Activated CD4-positive, alpha-beta T cell treated with anti-CD3 and anti-CD28 coated beads for 36 hours (primary cell): ENCODE results near the gene NR3C2. TPM values are rescaled to one million over a fixed set of nuclear protein-coding genes. Genes with fewer than 3 reads are reported as not detected.
A peak's percentile ranks its signal among the peaks of the same experiment; 100 is the strongest.

Source experiments
- ATAC-seq: fragments of 200-7000 bp; cut with Tn5 transposase; one replicate; pipeline ENCODE4 v1.10.0; 2021; ENCODE audit warnings: mild to moderate bottlenecking, moderate library complexity
- CTCF ChIA-PET: fragments of 350-600 bp; sonication (Branson Sonifier 250); formaldehyde crosslinking; loops from one replicate; lab custom pipeline; 2021; ENCODE audit warnings: antibody characterized with exemption; lab: Charles Lee
- POLR2A ChIA-PET: fragments of 350-600 bp; sonication (Branson Sonifier 250); formaldehyde crosslinking; loops from one replicate; lab custom pipeline; 2021; ENCODE audit warnings: antibody characterized with exemption, inconsistent platforms; lab: Charles Lee
- DNase-seq: peaks from one replicate; pipeline ENCODE4 v3.0.0-alpha.2; 2020
- H3K27ac Mint-ChIP-seq: one replicate; pipeline ENCODE4 v1.8.0; 2021; ENCODE audit warnings: mixed read lengths
- H3K27me3 Mint-ChIP-seq: one replicate; pipeline ENCODE4 v1.8.0; 2021; ENCODE audit warnings: mixed read lengths
- H3K36me3 Mint-ChIP-seq: one replicate; pipeline ENCODE4 v1.8.0; 2021; ENCODE audit warnings: low read depth, mixed read lengths
- H3K4me1 Mint-ChIP-seq: one replicate; pipeline ENCODE4 v1.8.0; 2021; ENCODE audit warnings: mixed read lengths
- H3K4me3 Mint-ChIP-seq: one replicate; pipeline ENCODE4 v1.8.0; 2021; ENCODE audit warnings: mild to moderate bottlenecking, moderate library complexity, mixed read lengths
- H3K9me3 Mint-ChIP-seq: one replicate; pipeline ENCODE4 v1.8.0; 2021; ENCODE audit warnings: low read depth, mixed read lengths
- intact Hi-C, 2 experiments: fragments of 100-400 bp; cut with DNase I in 1 of 2; cut with micrococcal nuclease in 1 of 2; formaldehyde crosslinking; loops; one replicate each; pipeline versions ENCODE4 v1.14.2 to v1.15.1; 2022 to 2024; cut with DNase I, micrococcal nuclease
- total RNA-seq, 2 experiments: library from RNA; stranded (reverse); gene quantifications; one replicate each; pipeline ENCODE4 v1.2.3, GENCODE V29; 2021

NR3C2 gene
- total RNA-seq: 1 to 10 TPM; 3.7 to 5.8 TPM

DNA sequence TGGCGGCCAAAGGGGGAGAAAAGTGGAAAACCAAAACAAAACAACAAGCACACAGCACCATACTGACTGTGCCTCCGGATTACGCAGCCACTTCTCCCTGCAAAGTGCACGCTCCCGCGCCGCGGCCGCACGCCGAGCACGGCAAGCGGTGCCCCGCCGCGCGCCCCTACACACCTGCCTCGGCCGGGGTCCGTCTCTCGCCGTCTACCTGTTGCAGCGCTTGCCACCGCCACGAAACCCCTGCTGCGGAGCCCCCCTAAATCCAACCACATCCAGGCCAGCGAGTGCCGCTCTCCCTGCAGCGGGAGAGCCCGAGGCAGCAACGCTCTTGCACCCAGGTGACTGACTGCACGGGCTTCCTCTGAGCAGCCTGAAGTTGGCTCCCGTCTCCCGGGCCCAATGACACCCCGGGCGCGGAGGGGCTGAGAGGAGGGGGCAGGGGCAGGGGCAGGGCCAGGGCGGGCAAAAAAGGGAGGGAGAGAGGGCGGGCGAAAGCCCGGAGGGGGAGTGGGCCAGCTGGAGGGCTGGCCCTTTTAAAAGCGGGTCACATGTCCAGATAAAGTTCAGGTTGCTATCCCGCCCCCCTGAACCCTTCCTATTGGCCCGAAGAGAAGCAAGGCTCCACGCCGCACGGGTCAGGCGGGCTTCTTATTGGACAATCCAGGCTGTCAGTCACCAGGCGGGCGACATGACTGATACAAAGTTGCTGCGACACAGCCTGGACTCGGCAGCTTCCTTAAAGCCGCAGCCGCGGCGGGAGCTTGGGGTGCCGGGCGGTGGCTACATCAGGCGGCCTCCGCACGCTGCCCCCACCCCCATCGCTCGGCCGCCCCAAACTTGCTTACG, at the start of gene NR3C2:
NR3C2 (minus strand) TSS at position 429 of the 846 bp plus-strand sequence.
- Mint-ChIP-seq H3K27me3 (peaks cover 11% of the 10 kb centered on the region), H3K4me3 (peak within 1 kb of the TSS; percentile 99), H3K27ac (peak within 1 kb of the TSS; percentile 93), H3K36me3 (no peaks in the 10 kb centered on the region), H3K4me1 (peaks cover 47% of the 10 kb centered on the region), H3K9me3 (no peaks in the 10 kb centered on the region)
- DNase-seq (peak; percentile 98), ATAC-seq (peak; percentile 94)
- intact Hi-C loops: loop anchor here (2.0 to 10.0 kb wide), 9 partner anchors 65 to 1920 kb away; partner anchors contain the start of genes ARHGAP10 (in 1 of the 2), PRMT9 (in 1 of the 2), SLC10A7 (in 1 of the 2) and TMEM184C (in 1 of the 2)
- CTCF ChIA-PET: interaction anchor here (1.6 kb wide), 1 partner anchor 8 kb away, joined by 3 read pairs; no protein-coding TSS in a partner anchor
- POLR2A ChIA-PET: interaction anchor here (1.0 to 1.7 kb wide), 2 partner anchors 9 to 190 kb away, joined by 3 to 5 read pairs; no protein-coding TSS in a partner anchor

DNA sequence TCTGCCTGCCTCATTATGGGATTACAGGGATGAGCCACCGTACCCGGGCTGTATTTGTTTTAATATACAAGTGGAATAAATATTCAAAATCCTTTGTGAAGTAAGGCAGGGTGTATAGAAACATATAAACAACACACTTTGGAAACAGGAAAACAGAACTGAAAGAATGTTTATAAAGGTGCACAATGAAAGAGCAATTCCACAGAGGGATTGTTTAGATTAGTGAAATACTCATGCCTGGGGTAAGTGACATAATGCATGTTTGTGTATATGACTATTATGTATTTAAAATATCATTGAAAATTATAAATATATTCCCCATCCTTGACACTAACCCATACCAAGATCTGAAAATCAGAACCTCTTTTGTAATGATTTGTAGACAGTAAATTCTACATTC, 45.0 kb upstream of the NR3C2 start:
- POLR2A ChIA-PET: no interaction called here
- Mint-ChIP-seq H3K9me3 (peaks cover 8% of the 10 kb centered on the region), H3K4me1 (no peaks in the 10 kb centered on the region), H3K27me3 (no peaks in the 10 kb centered on the region), H3K27ac (no peak overlapping the region), H3K36me3 (peaks cover 3% of the 10 kb centered on the region), H3K4me3 (no peak overlapping the region)
- ATAC-seq: no peak
- DNase-seq: no peak
- intact Hi-C loops: no loop called here
- CTCF ChIA-PET: no interaction called here

DNA sequence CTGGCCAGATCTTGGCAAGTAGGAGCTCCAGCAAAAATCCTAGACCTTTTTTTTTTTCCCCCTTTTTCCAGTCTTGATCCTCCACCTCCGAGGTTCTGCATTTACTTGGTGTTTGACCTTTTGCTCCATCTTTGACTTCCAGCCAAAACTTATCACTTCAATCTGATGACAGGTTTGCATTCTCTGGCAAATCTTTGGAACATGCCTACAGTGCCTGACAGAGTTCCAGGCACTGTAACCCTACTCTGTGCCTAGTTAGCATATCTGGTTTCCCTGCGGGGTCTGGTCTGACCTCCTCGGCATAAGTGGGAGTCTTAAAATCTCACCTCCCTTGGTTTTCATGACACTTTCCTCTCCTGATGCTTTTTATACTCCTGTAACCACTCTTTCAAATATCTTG, 39.4 kb upstream of the NR3C2 start:
- POLR2A ChIA-PET: no interaction called here
- DNase-seq (no peak), ATAC-seq (no peak)
- no peak overlapping the region for H3K27ac Mint-ChIP-seq
- intact Hi-C loops: no loop called here
- CTCF ChIA-PET: no interaction called here
- peaks cover 8% of the 10 kb centered on the region for H3K9me3 Mint-ChIP-seq
- no peaks in the 10 kb centered on the region for H3K4me1 Mint-ChIP-seq
- H3K36me3 Mint-ChIP-seq: peaks cover 3% of the 10 kb centered on the region
- peaks cover 2% of the 10 kb centered on the region for H3K27me3 Mint-ChIP-seq
- H3K4me3 Mint-ChIP-seq: no peak overlapping the region

DNA sequence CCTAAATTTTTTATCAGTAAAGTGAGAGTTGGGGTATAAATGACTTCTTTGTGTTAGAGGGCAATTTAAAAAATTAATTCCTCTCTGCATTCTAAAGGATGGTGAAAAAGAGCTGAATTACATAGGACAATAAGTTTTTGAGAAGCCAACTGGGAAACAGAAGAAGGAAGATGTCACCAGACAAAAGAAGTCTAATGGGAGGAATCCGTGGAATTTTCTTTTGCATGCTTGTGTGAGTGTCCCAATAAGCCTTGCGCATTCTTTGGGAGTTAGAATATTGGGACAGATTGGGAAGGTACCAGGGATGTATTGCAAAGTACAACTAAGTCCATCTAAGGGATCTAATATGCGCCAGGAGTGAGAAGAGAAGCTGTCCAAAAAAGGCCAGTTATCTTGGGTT, 35.1 kb upstream of the NR3C2 start:
- ATAC-seq (no peak), DNase-seq (no peak)
- ChIA-PET CTCF (no interaction called here), POLR2A (no interaction called here)
- Mint-ChIP-seq H3K4me1 (no peaks in the 10 kb centered on the region), H3K27me3 (peaks cover 5% of the 10 kb centered on the region), H3K27ac (no peak overlapping the region), H3K9me3 (peaks cover 10% of the 10 kb centered on the region), H3K4me3 (no peak overlapping the region), H3K36me3 (no peaks in the 10 kb centered on the region)
- intact Hi-C loops: no loop called here

DNA sequence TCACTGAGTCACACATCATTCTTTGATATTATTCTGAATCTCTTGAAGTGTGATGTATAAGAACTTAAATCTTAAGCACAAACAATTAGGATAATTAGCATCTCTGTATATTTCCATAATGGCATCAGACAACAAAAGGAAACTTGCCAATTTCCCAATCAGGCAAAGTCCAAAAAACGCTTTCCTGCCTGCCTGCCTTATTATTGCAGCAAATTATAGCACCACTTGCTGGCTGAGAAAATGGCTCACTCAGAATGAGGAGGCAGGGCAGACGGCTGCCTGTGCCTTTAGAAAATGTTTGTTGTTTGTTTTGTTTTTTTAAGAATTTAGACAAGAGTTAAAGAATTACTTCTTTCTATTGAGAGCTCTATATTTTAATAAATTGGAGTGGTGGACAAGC, 27.7 kb upstream of the NR3C2 start:
- CTCF ChIA-PET: no interaction called here
- peaks cover 5% of the 10 kb centered on the region for H3K9me3 Mint-ChIP-seq
- POLR2A ChIA-PET: no interaction called here
- ATAC-seq (no peak), DNase-seq (no peak)
- no peaks in the 10 kb centered on the region for H3K36me3 Mint-ChIP-seq
- no peak overlapping the region for H3K4me3 Mint-ChIP-seq
- H3K27ac Mint-ChIP-seq: no peak overlapping the region
- no peaks in the 10 kb centered on the region for H3K4me1 Mint-ChIP-seq
- intact Hi-C loops: no loop called here
- peaks cover 2% of the 10 kb centered on the region for H3K27me3 Mint-ChIP-seq

DNA sequence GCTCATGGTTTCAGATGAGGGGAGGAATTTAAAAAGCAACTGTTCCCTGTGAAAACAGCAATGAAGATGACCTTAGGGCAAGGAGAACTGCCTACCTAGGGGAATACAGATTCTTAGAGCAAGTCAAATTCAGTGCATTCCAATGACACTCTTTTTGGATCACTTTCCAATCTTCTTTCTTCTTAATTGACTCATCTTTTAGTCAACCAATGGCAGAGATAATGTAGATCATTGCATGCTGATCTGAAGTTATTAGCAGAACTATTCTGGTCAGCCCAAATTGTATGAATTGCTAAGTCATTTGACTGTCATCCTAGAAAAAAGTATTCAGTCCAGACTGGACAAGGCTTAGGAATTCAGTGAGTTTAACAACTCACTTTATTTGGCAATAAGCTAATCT, 12.6 kb upstream of the NR3C2 start:
- Mint-ChIP-seq H3K4me3 (no peak overlapping the region), H3K27me3 (no peaks in the 10 kb centered on the region), H3K4me1 (no peaks in the 10 kb centered on the region), H3K9me3 (no peaks in the 10 kb centered on the region), H3K27ac (no peak overlapping the region), H3K36me3 (no peaks in the 10 kb centered on the region)
- intact Hi-C loops: no loop called here
- no peak for DNase-seq
- no peak for ATAC-seq
- ChIA-PET POLR2A (no interaction called here), CTCF (interaction anchor here (0.8 kb wide), 1 partner anchor 755 kb away, joined by 3 read pairs; no protein-coding TSS in a partner anchor)

DNA sequence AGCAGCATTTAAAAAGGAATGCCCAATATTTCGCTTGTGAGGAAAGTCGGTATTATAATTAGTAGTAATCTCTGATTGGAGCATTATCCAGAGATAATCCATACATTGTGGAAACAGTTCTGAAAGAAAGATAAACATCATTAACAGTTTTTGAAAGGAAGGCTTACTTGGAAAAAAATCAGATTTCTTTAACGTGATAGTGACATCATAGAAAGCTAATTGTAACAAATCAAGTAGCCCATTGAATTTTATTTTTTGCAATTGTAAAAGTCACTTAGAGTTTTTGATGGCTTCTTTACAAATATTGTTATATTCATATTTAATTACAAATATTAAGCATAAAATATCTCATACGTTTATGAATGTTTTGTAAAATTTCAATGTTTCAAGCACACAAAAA, 11.6 kb upstream of the NR3C2 start:
- intact Hi-C loops: no loop called here
- H3K4me3 Mint-ChIP-seq: no peak overlapping the region
- no peaks in the 10 kb centered on the region for H3K9me3 Mint-ChIP-seq
- no peaks in the 10 kb centered on the region for H3K27me3 Mint-ChIP-seq
- no peak for ATAC-seq
- DNase-seq: no peak
- POLR2A ChIA-PET: no interaction called here
- H3K27ac Mint-ChIP-seq: no peak overlapping the region
- H3K4me1 Mint-ChIP-seq: no peaks in the 10 kb centered on the region
- CTCF ChIA-PET: no interaction called here
- H3K36me3 Mint-ChIP-seq: no peaks in the 10 kb centered on the region

DNA sequence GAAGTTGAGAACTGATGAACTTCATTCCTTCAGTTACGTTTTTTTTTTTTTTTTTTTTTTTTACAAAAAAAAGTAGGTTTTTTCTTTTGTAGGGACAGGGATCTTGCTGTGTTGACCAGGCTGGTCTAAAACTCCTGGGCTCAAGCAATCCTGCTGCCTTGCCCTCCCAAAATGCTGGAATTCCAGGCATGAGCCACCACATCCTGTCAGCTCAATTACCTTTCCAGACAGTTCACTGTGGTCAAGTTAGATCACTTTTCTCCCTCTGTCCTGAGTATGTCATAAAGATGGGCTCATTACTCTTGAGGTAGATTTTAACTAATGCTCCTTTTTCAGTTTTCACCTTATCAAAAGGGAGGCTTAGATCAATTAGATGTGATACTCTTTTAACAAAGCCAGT, 10.8 kb upstream of the NR3C2 start:
- ChIA-PET CTCF (no interaction called here), POLR2A (no interaction called here)
- no peaks in the 10 kb centered on the region for H3K27me3 Mint-ChIP-seq
- no peaks in the 10 kb centered on the region for H3K4me1 Mint-ChIP-seq
- H3K36me3 Mint-ChIP-seq: no peaks in the 10 kb centered on the region
- no peaks in the 10 kb centered on the region for H3K9me3 Mint-ChIP-seq
- no peak overlapping the region for H3K27ac Mint-ChIP-seq
- H3K4me3 Mint-ChIP-seq: no peak overlapping the region
- intact Hi-C loops: no loop called here
- no peak for ATAC-seq
- DNase-seq: no peak

DNA sequence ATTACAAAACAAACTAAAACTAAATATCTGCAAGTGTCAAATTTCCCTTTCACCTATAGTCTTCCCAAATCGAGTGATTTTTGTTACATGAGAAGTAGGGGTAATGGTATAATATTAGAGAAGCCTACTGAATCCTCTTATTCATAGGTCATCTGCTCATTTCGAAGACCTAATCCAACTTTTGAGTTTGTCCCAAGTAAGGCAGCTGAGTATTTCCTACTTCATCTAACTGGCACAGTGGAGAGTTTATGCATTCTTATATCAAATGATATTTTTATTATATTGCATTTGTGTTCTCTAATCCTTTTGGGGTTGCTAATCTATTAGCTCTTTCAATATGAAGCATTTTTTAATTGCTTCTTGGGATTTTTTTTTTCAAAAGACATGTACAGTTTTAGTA, 7.7 kb upstream of the NR3C2 start:
- Mint-ChIP-seq H3K27me3 (peaks cover 11% of the 10 kb centered on the region), H3K4me3 (no peak overlapping the region), H3K9me3 (no peaks in the 10 kb centered on the region), H3K36me3 (no peaks in the 10 kb centered on the region), H3K4me1 (peaks cover 16% of the 10 kb centered on the region), H3K27ac (no peak overlapping the region)
- ChIA-PET POLR2A (no interaction called here), CTCF (no interaction called here)
- DNase-seq: no peak
- ATAC-seq: no peak
- intact Hi-C loops: loop anchor here in 1 of 2 experiments (10.0 kb wide), 2 partner anchors 395 to 465 kb away; no protein-coding TSS in a partner anchor

DNA sequence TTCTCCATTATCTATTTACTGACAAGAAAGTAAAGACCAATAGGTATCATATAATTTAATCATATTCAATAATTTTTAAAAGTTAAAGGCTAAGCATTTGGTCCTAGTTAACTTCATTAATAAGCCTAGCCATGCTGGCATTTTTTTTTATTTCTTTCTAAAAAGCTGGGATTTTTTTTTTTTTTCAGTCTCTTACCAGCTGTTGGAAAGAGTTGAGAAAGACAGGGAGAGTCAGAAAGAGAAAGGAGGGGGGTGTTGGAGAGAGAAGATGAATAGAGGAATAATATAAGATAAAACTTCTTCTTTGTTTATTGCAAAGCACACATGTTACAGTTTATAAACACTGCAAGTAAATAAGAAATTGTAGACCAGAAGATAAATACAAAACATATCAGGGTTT, 5.9 kb upstream of the NR3C2 start:
- H3K27me3 Mint-ChIP-seq: peaks cover 11% of the 10 kb centered on the region
- H3K4me3 Mint-ChIP-seq: no peak overlapping the region
- ATAC-seq: no peak
- peaks cover 16% of the 10 kb centered on the region for H3K4me1 Mint-ChIP-seq
- no peak overlapping the region for H3K27ac Mint-ChIP-seq
- no peaks in the 10 kb centered on the region for H3K9me3 Mint-ChIP-seq
- H3K36me3 Mint-ChIP-seq: no peaks in the 10 kb centered on the region
- DNase-seq: no peak
- ChIA-PET CTCF (interaction anchor here (0.6 kb wide), 1 partner anchor 37 kb away, joined by 4 read pairs; no protein-coding TSS in a partner anchor), POLR2A (no interaction called here)
- intact Hi-C loops: loop anchor here in 1 of 2 experiments (10.0 kb wide), 2 partner anchors 393 to 463 kb away; no protein-coding TSS in a partner anchor

DNA sequence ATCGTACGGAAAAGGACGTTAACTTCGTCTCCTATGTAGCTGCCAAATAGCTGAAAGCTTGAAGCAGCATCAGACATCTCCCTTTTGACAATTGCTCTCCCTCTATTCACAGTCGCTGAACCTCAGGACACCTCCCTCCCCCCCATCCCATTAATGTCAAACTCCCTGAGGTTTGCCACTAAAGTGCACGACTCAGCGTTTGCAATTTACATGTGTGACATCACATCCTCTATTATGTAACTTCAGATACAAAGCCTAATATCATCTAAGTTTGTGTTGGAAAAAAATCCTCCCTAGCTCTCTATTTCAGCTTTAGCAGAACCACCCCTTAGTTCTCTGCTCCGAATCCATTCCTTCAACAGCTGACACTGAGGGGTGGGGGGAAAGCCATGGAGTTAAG, 5.5 kb upstream of the NR3C2 start:
- ChIA-PET CTCF (interaction anchor here (0.6 kb wide), 1 partner anchor 36 kb away, joined by 4 read pairs; no protein-coding TSS in a partner anchor), POLR2A (no interaction called here)
- intact Hi-C loops: loop anchor here in 1 of 2 experiments (10.0 kb wide), 2 partner anchors 393 to 463 kb away; no protein-coding TSS in a partner anchor
- Mint-ChIP-seq H3K27me3 (peaks cover 11% of the 10 kb centered on the region), H3K27ac (no peak overlapping the region), H3K9me3 (no peaks in the 10 kb centered on the region), H3K36me3 (no peaks in the 10 kb centered on the region), H3K4me3 (no peak overlapping the region), H3K4me1 (peaks cover 16% of the 10 kb centered on the region)
- no peak for ATAC-seq
- peak; percentile 24 for DNase-seq
